RWPE1 (cell line): ENCODE data around the gene GLRX.
"Not testable (repeated sequence)": the region's sequence is repeated elsewhere in the genome, so short reads cannot be mapped to it uniquely, and the experiment has no call there.

Experiments used
- CTCF ChIA-PET: fragments of 350-600 bp; sonication (Branson Sonifier 250); formaldehyde crosslinking; extraction: SDS; loops from one replicate; lab custom pipeline; 2021; lab: Yijun Ruan, JAX
- POLR2A ChIA-PET: fragments of 400-600 bp; formaldehyde crosslinking; extraction: SDS; loops from one replicate; lab custom pipeline; 2020; ENCODE audit warnings: antibody characterized with exemption; ENCODE audit not compliant: low non-redundant PET; lab: Yijun Ruan, JAX
- DNase-seq: peaks from one replicate; pipeline ENCODE4 v3.0.0; 2012; ENCODE audit warnings: low spot score
- H3K27ac ChIP-seq: fragments of 450-650 bp; 2 replicates; pipeline ENCODE4 v1.5.1; 2017
- TF ChIP-seq, protein P1 (sequence below): fragments of 450-650 bp; conservative IDR thresholded peaks from 2 replicates; pipeline ENCODE4 v1.5.1; 2017; ENCODE audit warnings: low read depth, mild to moderate bottlenecking

The GLRX gene

GRCh38 chr5:95822542-95823181, at the start of gene GLRX:
GLRX (minus strand) TSS chr5:95822726; CDS start chr5:95822662, 64 bp downstream.
- H3K27ac ChIP-seq = peak within 1 kb of the TSS; percentile 80
- TF ChIP-seq, protein P1, sequence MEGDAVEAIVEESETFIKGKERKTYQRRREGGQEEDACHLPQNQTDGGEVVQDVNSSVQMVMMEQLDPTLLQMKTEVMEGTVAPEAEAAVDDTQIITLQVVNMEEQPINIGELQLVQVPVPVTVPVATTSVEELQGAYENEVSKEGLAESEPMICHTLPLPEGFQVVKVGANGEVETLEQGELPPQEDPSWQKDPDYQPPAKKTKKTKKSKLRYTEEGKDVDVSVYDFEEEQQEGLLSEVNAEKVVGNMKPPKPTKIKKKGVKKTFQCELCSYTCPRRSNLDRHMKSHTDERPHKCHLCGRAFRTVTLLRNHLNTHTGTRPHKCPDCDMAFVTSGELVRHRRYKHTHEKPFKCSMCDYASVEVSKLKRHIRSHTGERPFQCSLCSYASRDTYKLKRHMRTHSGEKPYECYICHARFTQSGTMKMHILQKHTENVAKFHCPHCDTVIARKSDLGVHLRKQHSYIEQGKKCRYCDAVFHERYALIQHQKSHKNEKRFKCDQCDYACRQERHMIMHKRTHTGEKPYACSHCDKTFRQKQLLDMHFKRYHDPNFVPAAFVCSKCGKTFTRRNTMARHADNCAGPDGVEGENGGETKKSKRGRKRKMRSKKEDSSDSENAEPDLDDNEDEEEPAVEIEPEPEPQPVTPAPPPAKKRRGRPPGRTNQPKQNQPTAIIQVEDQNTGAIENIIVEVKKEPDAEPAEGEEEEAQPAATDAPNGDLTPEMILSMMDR = no peak
- ChIA-PET POLR2A (no interaction called here), CTCF (interaction anchor here (0.6 kb wide), 3 partner anchors 41 to 510 kb away, joined by 3 to 7 read pairs (median 4); no protein-coding TSS in a partner anchor)
- peak; percentile 91 for DNase-seq

GRCh38 chr5:95871146-95871806, 48.8 kb upstream of the GLRX start:
- ChIA-PET CTCF (interaction anchor here (0.7 kb wide), 1 partner anchor 46 kb away, joined by 3 read pairs; no protein-coding TSS in a partner anchor), POLR2A (no interaction called here)
- no peak overlapping the region for H3K27ac ChIP-seq
- no peak for DNase-seq
- TF ChIP-seq, protein P1 = no peak

- no peak for DNase-seq
- TF ChIP-seq, protein P1 = no peak
- H3K27ac ChIP-seq = no peak overlapping the region
- ChIA-PET POLR2A (no interaction called here), CTCF (interaction anchor here (0.7 kb wide), 1 partner anchor 322 kb away, joined by 3 read pairs; no protein-coding TSS in a partner anchor)
These were observed 47.7 kb upstream of the GLRX start for GRCh38 chr5:95870105-95870672.

GRCh38 chr5:95869173-95869855, 46.8 kb upstream of the GLRX start:
- POLR2A ChIA-PET, DNase-seq, CTCF ChIA-PET, H3K27ac ChIP-seq: not testable (repeated sequence)

- CTCF ChIA-PET = no interaction called here
- POLR2A ChIA-PET = interaction anchor here (0.6 kb wide), 1 partner anchor 378 kb away, joined by 7 read pairs; no protein-coding TSS in a partner anchor
These were observed 45.6 kb upstream of the GLRX start for GRCh38 chr5:95868136-95868535.

GRCh38 chr5:95866435-95867040, 44.0 kb upstream of the GLRX start:
- CTCF ChIA-PET = no interaction called here
- POLR2A ChIA-PET = no interaction called here
- TF ChIP-seq, protein P1 = no peak
- H3K27ac ChIP-seq = no peak overlapping the region
- DNase-seq = no peak

More at GRCh38 chr5:95868136-95868535, 45.6 kb upstream of the GLRX start:
- no peak for DNase-seq
- TF ChIP-seq, protein P1 = no peak
- no peak overlapping the region for H3K27ac ChIP-seq
